K562 (cell line): Measurements from ENCODE around the gene PTPRR. TPM values are rescaled to one million over a fixed set of nuclear protein-coding genes. Genes with fewer than 3 reads are reported as not detected.

Source experiments
- ATAC-seq: fragments of 200-7000 bp; cut with Tn5 transposase; 3 replicates; pipeline ENCODE4 v1.9.1; 2020; ENCODE audit warnings: moderate library complexity
- BruUV-seq: library from RNA; stranded (reverse); fragments of 400-500 nt; replicated peaks from 2 replicates; lab custom pipeline; 2021; lab: Mats Ljungman, UMichigan
- CTCF ChIA-PET: fragments of 300-600 bp; formaldehyde crosslinking; extraction: SDS; loops from one replicate; lab custom pipeline; 2021; ENCODE audit warnings: low intra/inter-chr PET ratio; lab: Yijun Ruan, JAX
- POLR2A ChIA-PET: fragments of 300-600, 350-650 bp; sonication (Branson Sonifier 250); formaldehyde crosslinking; extraction: SDS; loops from one replicate; lab custom pipeline; 2021; ENCODE audit warnings: antibody characterized with exemption, inconsistent platforms; lab: Yijun Ruan, JAX
- DNase-seq, 4 experiments: peaks; one replicate each; pipeline versions ENCODE4 v3.0.0 to v3.0.0-alpha.2; 2011 to 2018; ENCODE audit warnings: low spot score in 3 of 4, mixed read lengths in 3 of 4; ENCODE audit errors: extremely low read depth in 1 of 4
- FAIRE-seq: peaks from 2 replicates; lab custom pipeline; 2011; peaks lifted over from hg19 to GRCh38; lab: Jason Lieb, UNC
- H2AFZ ChIP-seq: 2 replicates; pipeline ENCODE4 v1.6.0; 2011; ENCODE audit warnings: low read depth, low read length, control low read depth, inconsistent platforms
- H3K27ac ChIP-seq: fragments of 200-600 bp; 3 replicates; pipeline ENCODE4 v1.8.0; 2011; ENCODE audit warnings: low read depth, mild to moderate bottlenecking, control low read depth, inconsistent platforms, low read length, moderate library complexity, mixed read lengths; ENCODE audit errors: extremely low read depth
- H3K27me3 ChIP-seq, 2 experiments: fragments of 300-600 bp in 1 of 2; 2 replicates in 1 of 2; 3 replicates in 1 of 2; pipeline versions ENCODE4 v1.6.0 to v1.8.0; 2011; ENCODE audit warnings: inconsistent platforms in 2 of 2, low read length in 2 of 2, mild to moderate bottlenecking in 1 of 2, mixed read lengths in 1 of 2, moderate library complexity in 1 of 2; ENCODE audit not compliant: control insufficient read depth in 2 of 2, insufficient read depth in 2 of 2
- H3K36me3 ChIP-seq: fragments of 300-600 bp; 3 replicates; pipeline ENCODE4 v1.8.0; 2011; ENCODE audit warnings: mild to moderate bottlenecking, low read length, inconsistent platforms; ENCODE audit not compliant: control insufficient read depth, insufficient read depth
- H3K4me1 ChIP-seq, 2 experiments: fragments of 200-600 bp in 1 of 2; replicated peaks in 1 of 2; 2 replicates in 1 of 2; 3 replicates in 1 of 2; pipeline versions ENCODE4 v1.5.1 to v1.8.0; 2011; ENCODE audit warnings: inconsistent platforms in 2 of 2, low read length in 2 of 2, mild to moderate bottlenecking in 1 of 2, mixed read lengths in 1 of 2, moderate library complexity in 1 of 2; ENCODE audit not compliant: control insufficient read depth in 2 of 2, insufficient read depth in 2 of 2
- H3K4me2 ChIP-seq: 2 replicates; pipeline ENCODE4 v1.6.1; 2011; ENCODE audit warnings: low read length, control low read depth, inconsistent platforms, mixed read lengths; ENCODE audit not compliant: insufficient read depth
- H3K4me3 ChIP-seq: fragments of 200-600 bp; sonication (generic), shearing (Covaris generic); 2 replicates; pipeline ENCODE4 v1.5.1; 2016; ENCODE audit warnings: control low read depth, inconsistent platforms
- H3K79me2 ChIP-seq: fragments of 200-600 bp; 3 replicates; pipeline ENCODE4 v1.8.0; 2011; ENCODE audit warnings: low read length, inconsistent platforms; ENCODE audit not compliant: control insufficient read depth, insufficient read depth
- H3K9ac ChIP-seq, 2 experiments: 2 replicates each; pipeline versions ENCODE4 v1.6.0 to v1.6.1; 2011; ENCODE audit warnings: low read depth in 2 of 2, low read length in 2 of 2, control low read depth in 1 of 2, inconsistent platforms in 1 of 2, mild to moderate bottlenecking in 1 of 2, mixed read lengths in 1 of 2; ENCODE audit not compliant: insufficient read depth in 1 of 2
- H3K9me1 ChIP-seq: one replicate; pipeline ENCODE4 v1.6.0; 2011; ENCODE audit warnings: inconsistent platforms, mild to moderate bottlenecking, low read length, moderate library complexity; ENCODE audit not compliant: control insufficient read depth, insufficient read depth
- H3K9me3 ChIP-seq: replicated peaks from 2 replicates; pipeline ENCODE4 v1.5.1; 2011; ENCODE audit warnings: low read depth, low read length, inconsistent platforms; ENCODE audit not compliant: control insufficient read depth, insufficient read depth
- H4K20me1 ChIP-seq: replicated peaks from 2 replicates; pipeline ENCODE4 v1.6.1; 2011; ENCODE audit warnings: low read length, inconsistent platforms, mixed read lengths; ENCODE audit not compliant: control insufficient read depth, insufficient read depth
- BACH1 ChIP-seq: fragments of 200-800 bp; sonication (Bioruptor generic); IDR thresholded peaks from 2 replicates; pipeline ENCODE4 v1.6.1; 2016; ENCODE audit warnings: missing genetic modification characterization, missing compliant biosample characterization
- CTBP1 ChIP-seq: fragments of 450-650 bp; IDR thresholded peaks from 2 replicates; pipeline ENCODE4 v1.6.1; 2016; ENCODE audit warnings: borderline replicate concordance
- DPF2 ChIP-seq: fragments of 450-650 bp; IDR thresholded peaks from 2 replicates; pipeline ENCODE4 v1.6.1; 2016
- MCM5 ChIP-seq: fragments of 450-650 bp; IDR thresholded peaks from 2 replicates; pipeline ENCODE4 v1.6.1; 2016; ENCODE audit warnings: low read depth
- NR2C1 ChIP-seq, 2 experiments: fragments of 450-650 bp; IDR thresholded peaks; 2 replicates each; pipeline ENCODE4 v1.6.1; 2017; ENCODE audit warnings: mild to moderate bottlenecking in 2 of 2, antibody characterized with exemption in 1 of 2, inconsistent platforms in 1 of 2, missing compliant biosample characterization in 1 of 2, missing genetic modification characterization in 1 of 2
- TBP ChIP-seq: optimal IDR thresholded peaks from 2 replicates; pipeline ENCODE3; 2011; ENCODE audit warnings: low read depth, low read length, improper control_type of control experiment
- ZNF354B ChIP-seq: fragments of 250-450 bp; sonication (Bioruptor Pico); IDR thresholded peaks from 2 replicates; pipeline ENCODE4 v1.4.0; 2020
- ZNF764 ChIP-seq: fragments of 250-450 bp; sonication (Bioruptor Pico); IDR thresholded peaks from 2 replicates; pipeline ENCODE4 v1.4.0; 2020; ENCODE audit warnings: low read depth, mild to moderate bottlenecking, moderate library complexity
- WGBS: fragments of 100-300 bp; shearing (Covaris generic); methylation state at CpG from one replicate; pipeline ENCODE4 v1.1.6; 2016; ENCODE audit warnings: low coverage, mixed read lengths; ENCODE audit not compliant: insufficient coverage; ENCODE audit errors: missing lambda C conversion rate; 5-methylcytosine and 5-hydroxymethylcytosine counted together
- in situ Hi-C: fragments of 300-500 bp; cut with MboI; formaldehyde crosslinking; loops from 4 replicates; pipeline ENCODE4 v1.15.0; 2018; ENCODE audit warnings: inconsistent platforms, mixed read lengths
- intact Hi-C: fragments of 100-400 bp; cut with micrococcal nuclease; formaldehyde crosslinking; loops from 2 replicates; pipeline ENCODE4 v1.14.2; 2022
- polyA plus RNA-seq, 8 experiments: library from polyadenylated mRNA; depleted of rRNA in 4 of 8; stranded (reverse) in 5 of 8; unstranded in 3 of 8; fragments of >200 nt; fragmentation: Nextera tagmentation in 2 of 8; fragmentation: Illumina TruSeq in 1 of 8; extraction: Ambion mirVana in 2 of 8; extraction: Trizol in 1 of 8; gene quantifications; 2 replicates each; pipeline versions ENCODE4 v1.2.1 to v1.2.3, GENCODE V29; 2011 to 2014; ENCODE audit warnings: inconsistent platforms in 1 of 8, missing spikeins in 1 of 8
- total RNA-seq, 7 experiments: library from RNA; depleted of rRNA in 6 of 7; stranded (reverse); fragments of >200 nt in 6 of 7; fragmentation: Illumina TruSeq in 2 of 7; extraction: Trizol in 2 of 7; gene quantifications; 2 replicates each; pipeline versions ENCODE4 v1.2.1 to v1.2.3, GENCODE V29; 2011 to 2021; ENCODE audit warnings: low replicate concordance in 1 of 7
- TF ChIP-seq, protein P1 (sequence below): fragments of 250-450 bp; sonication (Bioruptor Pico); IDR thresholded peaks from 2 replicates; pipeline ENCODE4 v1.4.0; 2020; ENCODE audit warnings: mild to moderate bottlenecking
- TF ChIP-seq, protein P2 (sequence below): sonication (generic); formaldehyde crosslinking; IDR thresholded peaks from 2 replicates; pipeline ENCODE4 v1.8.1; 2022; ENCODE audit warnings: missing genetic modification reagents
- TF ChIP-seq, protein P3 (sequence below): fragments of 450-650 bp; IDR thresholded peaks from 2 replicates; pipeline ENCODE4 v1.6.1; 2018; ENCODE audit not compliant: partially characterized antibody
- TF ChIP-seq, protein P4 (sequence below): fragments of 250-450 bp; sonication (Bioruptor Pico); IDR thresholded peaks from 2 replicates; pipeline ENCODE4 v1.9.0; 2021; ENCODE audit warnings: mild to moderate bottlenecking, inconsistent platforms
- TF ChIP-seq, protein P5 (sequence below): fragments of 250-450 bp; sonication (Bioruptor Pico); IDR thresholded peaks from 2 replicates; pipeline ENCODE4 v1.8.0; 2022; ENCODE audit warnings: moderate library complexity, mild to moderate bottlenecking, inconsistent platforms

PTPRR gene
- total and polyA plus RNA-seq, 9 of the 15 experiments (the other 6 are each of a cell fraction or from before 2014, with no cell fraction given): 6.6 to 41.7 (median 12.3) TPM

DNA sequence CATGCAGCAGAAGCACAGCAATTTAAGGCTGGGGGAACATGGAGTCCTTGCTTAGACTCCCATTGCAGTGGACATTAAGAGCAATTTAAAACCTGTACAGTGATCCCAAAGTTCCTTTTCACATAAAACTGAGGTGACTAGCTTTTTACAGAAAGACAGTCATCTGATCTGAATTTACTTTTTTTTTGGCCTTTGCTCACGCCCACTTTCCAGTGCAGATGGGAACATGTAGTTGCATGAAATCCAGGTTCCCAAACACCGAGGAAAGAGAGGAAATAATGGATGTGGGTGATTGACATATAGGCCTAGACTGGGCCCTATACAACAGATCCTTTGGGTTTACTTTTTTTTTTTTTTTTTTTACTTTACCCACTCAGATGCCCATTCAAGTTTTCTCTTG is 156.9 kb downstream of the PTPRR start:
- H3K27me3 ChIP-seq: no peaks in the 10 kb centered on the region
- H3K9me3 ChIP-seq: no peaks in the 10 kb centered on the region
- H3K9me1 ChIP-seq: no peaks in the 10 kb centered on the region
- no peak overlapping the region for H3K9ac ChIP-seq
- ChIA-PET POLR2A (interaction anchor here (1.0 kb wide), 2 partner anchors 9 to 217 kb away, joined by 3 read pairs; no protein-coding TSS in a partner anchor), CTCF (no interaction called here)
- no peaks in the 10 kb centered on the region for H3K79me2 ChIP-seq
- no peak for ATAC-seq
- H3K4me3 ChIP-seq: no peak overlapping the region
- in situ Hi-C loops: no loop called here
- no peak for DNase-seq
- no peak overlapping the region for H3K4me2 ChIP-seq
- no peak overlapping the region for H2AFZ ChIP-seq
- intact Hi-C loops: no loop called here
- no TSS peak for BruUV-seq
- WGBS: 38% methylated on average over 2 of the region's 2 CpGs
- FAIRE-seq: no peak
- H3K27ac ChIP-seq: no peak overlapping the region
- no peaks in the 10 kb centered on the region for H3K4me1 ChIP-seq
- no peaks in the 10 kb centered on the region for H3K36me3 ChIP-seq
- H4K20me1 ChIP-seq: no peaks in the 10 kb centered on the region
- TF ChIP-seq, protein P1, sequence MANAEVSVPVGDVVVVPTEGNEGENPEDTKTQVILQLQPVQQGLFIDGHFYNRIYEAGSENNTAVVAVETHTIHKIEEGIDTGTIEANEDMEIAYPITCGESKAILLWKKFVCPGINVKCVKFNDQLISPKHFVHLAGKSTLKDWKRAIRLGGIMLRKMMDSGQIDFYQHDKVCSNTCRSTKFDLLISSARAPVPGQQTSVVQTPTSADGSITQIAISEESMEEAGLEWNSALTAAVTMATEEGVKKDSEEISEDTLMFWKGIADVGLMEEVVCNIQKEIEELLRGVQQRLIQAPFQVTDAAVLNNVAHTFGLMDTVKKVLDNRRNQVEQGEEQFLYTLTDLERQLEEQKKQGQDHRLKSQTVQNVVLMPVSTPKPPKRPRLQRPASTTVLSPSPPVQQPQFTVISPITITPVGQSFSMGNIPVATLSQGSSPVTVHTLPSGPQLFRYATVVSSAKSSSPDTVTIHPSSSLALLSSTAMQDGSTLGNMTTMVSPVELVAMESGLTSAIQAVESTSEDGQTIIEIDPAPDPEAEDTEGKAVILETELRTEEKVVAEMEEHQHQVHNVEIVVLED (CRISPR knock-in tag): no peak
- TF ChIP-seq NR2C1 (IDR thresholded peaks at IDR 0.05) (no peak), NR2C1 (tag; IDR thresholded peaks at IDR 0.05) (no peak), MCM5 (no peak), ZNF354B (CRISPR knock-in tag) (no peak), BACH1 (no peak), DPF2 (no peak), ZNF764 (no peak), TBP (no peak), CTBP1 (no peak)
- TF ChIP-seq, protein P2, sequence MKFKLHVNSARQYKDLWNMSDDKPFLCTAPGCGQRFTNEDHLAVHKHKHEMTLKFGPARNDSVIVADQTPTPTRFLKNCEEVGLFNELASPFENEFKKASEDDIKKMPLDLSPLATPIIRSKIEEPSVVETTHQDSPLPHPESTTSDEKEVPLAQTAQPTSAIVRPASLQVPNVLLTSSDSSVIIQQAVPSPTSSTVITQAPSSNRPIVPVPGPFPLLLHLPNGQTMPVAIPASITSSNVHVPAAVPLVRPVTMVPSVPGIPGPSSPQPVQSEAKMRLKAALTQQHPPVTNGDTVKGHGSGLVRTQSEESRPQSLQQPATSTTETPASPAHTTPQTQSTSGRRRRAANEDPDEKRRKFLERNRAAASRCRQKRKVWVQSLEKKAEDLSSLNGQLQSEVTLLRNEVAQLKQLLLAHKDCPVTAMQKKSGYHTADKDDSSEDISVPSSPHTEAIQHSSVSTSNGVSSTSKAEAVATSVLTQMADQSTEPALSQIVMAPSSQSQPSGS: no peak
- TF ChIP-seq, protein P3, sequence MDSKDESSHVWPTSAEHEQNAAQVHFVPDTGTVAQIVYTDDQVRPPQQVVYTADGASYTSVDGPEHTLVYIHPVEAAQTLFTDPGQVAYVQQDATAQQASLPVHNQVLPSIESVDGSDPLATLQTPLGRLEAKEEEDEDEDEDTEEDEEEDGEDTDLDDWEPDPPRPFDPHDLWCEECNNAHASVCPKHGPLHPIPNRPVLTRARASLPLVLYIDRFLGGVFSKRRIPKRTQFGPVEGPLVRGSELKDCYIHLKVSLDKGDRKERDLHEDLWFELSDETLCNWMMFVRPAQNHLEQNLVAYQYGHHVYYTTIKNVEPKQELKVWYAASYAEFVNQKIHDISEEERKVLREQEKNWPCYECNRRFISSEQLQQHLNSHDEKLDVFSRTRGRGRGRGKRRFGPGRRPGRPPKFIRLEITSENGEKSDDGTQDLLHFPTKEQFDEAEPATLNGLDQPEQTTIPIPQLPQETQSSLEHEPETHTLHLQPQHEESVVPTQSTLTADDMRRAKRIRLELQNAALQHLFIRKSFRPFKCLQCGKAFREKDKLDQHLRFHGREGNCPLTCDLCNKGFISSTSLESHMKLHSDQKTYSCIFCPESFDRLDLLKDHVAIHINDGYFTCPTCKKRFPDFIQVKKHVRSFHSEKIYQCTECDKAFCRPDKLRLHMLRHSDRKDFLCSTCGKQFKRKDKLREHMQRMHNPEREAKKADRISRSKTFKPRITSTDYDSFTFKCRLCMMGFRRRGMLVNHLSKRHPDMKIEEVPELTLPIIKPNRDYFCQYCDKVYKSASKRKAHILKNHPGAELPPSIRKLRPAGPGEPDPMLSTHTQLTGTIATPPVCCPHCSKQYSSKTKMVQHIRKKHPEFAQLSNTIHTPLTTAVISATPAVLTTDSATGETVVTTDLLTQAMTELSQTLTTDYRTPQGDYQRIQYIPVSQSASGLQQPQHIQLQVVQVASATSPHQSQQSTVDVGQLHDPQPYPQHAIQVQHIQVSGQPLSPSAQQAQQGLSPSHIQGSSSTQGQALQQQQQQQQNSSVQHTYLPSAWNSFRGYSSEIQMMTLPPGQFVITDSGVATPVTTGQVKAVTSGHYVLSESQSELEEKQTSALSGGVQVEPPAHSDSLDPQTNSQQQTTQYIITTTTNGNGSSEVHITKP: no peak
- TF ChIP-seq, protein P4, sequence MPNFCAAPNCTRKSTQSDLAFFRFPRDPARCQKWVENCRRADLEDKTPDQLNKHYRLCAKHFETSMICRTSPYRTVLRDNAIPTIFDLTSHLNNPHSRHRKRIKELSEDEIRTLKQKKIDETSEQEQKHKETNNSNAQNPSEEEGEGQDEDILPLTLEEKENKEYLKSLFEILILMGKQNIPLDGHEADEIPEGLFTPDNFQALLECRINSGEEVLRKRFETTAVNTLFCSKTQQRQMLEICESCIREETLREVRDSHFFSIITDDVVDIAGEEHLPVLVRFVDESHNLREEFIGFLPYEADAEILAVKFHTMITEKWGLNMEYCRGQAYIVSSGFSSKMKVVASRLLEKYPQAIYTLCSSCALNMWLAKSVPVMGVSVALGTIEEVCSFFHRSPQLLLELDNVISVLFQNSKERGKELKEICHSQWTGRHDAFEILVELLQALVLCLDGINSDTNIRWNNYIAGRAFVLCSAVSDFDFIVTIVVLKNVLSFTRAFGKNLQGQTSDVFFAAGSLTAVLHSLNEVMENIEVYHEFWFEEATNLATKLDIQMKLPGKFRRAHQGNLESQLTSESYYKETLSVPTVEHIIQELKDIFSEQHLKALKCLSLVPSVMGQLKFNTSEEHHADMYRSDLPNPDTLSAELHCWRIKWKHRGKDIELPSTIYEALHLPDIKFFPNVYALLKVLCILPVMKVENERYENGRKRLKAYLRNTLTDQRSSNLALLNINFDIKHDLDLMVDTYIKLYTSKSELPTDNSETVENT (CRISPR knock-in tag): no peak
- TF ChIP-seq, protein P5, sequence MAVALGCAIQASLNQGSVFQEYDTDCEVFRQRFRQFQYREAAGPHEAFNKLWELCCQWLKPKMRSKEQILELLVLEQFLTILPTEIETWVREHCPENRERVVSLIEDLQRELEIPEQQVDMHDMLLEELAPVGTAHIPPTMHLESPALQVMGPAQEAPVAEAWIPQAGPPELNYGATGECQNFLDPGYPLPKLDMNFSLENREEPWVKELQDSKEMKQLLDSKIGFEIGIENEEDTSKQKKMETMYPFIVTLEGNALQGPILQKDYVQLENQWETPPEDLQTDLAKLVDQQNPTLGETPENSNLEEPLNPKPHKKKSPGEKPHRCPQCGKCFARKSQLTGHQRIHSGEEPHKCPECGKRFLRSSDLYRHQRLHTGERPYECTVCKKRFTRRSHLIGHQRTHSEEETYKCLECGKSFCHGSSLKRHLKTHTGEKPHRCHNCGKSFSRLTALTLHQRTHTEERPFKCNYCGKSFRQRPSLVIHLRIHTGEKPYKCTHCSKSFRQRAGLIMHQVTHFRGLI (CRISPR knock-in tag): no peak
